ENCODE measurements around the gene TXNRD2.

GRCh38 chr22:19928207-19928606 lies 13.4 kb downstream of the TXNRD2 start:
- no peak for TF ChIP-seq TAF1 (IDR thresholded peaks at IDR 0.05; ENCODE audit: low read depth, low read length)
- no peak for TF ChIP-seq POLR2AphosphoS5 (IDR thresholded peaks at IDR 0.05; ENCODE audit: low read depth, low read length)
- TF ChIP-seq POLR2A (IDR thresholded peaks at IDR 0.05; ENCODE audit: low read depth, low read length) = no peak
- TF ChIP-seq PAX5 (IDR thresholded peaks at IDR 0.05; ENCODE audit: insufficient read depth, low read length, severe bottlenecking) = no peak
- no peak for TF ChIP-seq SPI1 (IDR thresholded peaks at IDR 0.05; ENCODE audit: low read depth, low read length)
- TF ChIP-seq POU2F2 (IDR thresholded peaks at IDR 0.05; ENCODE audit: low read depth, low read length) = no peak
